ENCODE results near the gene CCP110.
A peak's percentile ranks its signal among the peaks of the same experiment; 100 is the strongest.

CCP110 gene

DNA sequence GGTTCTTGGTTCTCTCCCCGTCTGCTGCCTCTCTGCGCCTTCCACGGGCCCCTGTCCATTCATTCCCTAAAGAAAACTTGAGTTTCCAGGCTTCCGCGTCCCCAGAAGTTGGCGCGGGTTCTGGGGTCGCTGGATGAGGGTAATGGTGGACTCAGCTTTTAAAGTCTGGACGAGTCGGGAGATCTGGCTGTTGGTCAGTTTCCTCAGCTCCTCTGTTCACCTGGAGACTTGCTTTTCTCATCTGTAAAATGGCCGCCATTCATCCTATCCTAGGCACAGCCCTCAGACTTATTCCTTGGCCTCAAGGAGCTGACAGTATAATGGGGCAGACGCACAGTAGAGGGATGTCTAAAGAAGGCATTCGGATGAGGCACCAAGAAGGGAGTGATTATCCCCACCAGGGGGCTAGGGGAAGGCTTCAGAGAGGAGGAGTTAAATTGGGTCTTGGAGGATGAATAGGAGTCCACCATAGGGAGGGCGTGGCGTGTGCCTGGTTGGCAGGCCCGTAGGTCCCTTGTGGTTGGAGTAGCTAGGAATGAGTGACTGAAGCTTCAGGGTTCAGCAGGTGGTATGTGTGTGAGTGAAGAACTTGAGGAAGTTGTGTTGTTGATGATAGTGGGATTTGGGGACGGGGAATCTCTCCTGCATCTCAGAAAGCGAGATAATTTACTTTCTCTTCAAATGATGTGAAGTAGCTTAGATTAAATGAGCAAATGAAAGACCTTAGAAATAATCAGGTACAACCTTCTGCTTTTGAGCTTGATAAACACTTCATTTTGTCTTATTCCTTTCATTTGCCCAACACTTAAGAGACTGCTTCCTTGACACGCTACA lies 32.4 kb downstream of the CCP110 start:
- peak in 1 of 2 experiments; percentile 3 for DNase-seq

DNA sequence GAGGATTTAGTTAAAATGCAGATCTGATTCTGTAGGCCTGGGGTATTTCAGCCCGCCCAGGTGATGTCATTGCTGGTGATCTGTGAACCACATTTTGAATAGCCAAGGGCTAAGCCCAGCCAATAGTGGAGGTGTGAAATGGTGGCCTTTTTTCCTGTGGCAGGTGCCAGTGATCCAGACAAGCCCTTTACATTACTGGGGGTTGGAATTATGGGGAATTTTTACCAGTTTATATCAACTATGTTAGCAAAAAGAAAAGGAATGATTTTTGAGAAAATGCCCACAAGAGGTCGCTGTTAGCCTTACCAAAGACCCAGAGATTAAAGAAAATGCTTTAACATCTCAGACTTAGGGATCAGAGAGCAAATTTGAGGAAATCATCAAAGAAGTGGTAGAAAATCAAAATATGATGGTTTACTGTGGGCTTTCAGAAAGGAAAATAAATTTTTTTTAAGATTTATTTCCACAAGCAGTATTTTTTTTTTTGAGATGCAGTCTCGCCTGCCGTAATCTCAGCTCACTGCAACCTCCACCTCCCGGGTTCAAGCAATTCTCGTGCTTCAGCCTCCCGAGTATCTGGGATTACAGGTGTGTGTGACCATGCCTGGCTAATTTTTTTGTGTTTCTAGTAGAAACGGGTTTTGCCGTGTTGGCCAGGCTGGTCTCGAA lies 35.6 kb downstream of the CCP110 start:
- no peak for DNase-seq

- no peak for DNase-seq
Observed at GRCh38 chr16:19560078-19560477, 36.3 kb downstream of the CCP110 start.

GRCh38 chr16:19563377-19563776 lies 39.6 kb downstream of the CCP110 start:
- DNase-seq, result no peak

DNA sequence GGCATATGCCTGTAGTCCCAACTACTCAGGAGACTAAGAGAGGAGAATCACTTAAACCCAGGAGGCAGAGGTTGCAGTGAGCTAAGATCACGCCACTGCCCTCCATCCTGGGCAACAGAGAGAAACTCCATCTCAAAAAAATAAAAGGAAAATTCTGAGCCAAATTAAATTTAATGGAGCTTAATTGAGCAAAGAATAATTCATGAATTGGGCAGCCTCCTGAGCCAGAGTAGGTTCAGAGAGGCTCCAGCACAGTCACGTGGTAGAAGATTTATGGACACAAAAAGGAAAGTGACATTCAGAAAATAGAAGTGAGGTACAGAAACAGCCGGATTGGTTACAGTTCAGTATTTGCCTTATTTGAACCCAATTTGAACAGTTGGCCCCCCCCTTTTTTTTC lies 42.6 kb downstream of the CCP110 start:
- no peak for DNase-seq

- DNase-seq, result no peak
Observed at GRCh38 chr16:19567560-19567959, 43.8 kb downstream of the CCP110 start.

- no peak for DNase-seq
Observed at GRCh38 chr16:19573997-19574396, 50.3 kb downstream of the CCP110 start.

DNA sequence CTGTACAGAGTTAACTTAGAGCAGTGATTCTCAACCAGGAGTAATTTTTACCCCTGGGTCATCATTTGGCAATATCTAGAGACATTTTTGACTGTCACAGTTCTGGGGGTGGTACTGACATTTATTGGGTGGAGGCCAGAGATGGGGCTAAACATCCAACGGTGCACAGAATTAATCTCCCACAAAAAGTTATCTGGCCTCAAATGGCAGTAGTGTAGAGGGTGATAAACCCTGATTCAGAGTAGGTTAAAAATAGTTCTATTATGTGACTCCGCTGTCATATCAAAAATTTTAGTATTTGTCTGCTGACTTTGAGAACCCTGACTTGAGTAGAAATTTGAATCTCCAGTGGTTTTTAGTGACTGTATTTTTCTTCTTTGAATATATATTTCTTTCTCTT lies 50.9 kb downstream of the CCP110 start:
- no peak for DNase-seq

DNA sequence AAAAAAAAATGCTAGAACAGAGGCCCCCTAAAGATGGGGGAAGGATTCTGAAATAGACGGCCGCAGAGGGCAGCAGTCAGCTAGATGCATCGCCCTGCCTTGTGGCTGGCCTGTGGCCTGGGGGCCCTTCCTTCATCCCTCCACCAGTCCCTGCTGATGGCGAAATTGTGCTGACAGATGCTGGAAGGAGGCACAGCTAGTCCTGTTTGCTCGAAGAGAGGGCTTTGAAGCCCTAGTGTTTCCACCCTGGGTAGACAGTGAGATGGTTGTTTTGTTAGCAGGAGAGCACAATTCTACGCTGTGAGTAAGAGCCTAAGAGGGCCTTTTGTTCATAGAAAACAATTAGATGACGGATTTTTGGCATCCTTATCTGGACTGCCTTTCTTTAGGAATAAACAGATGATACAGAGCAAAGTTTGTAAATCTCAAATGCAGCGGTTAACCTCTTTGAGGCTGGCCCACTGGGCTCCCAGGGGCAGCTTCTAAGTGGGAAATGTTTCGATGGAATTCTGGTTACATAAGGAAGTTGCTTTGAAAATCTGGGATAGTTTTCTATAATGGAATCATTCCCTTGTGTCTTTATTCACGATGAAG lies 54.7 kb downstream of the CCP110 start:
- no peak for DNase-seq

- DNase-seq, result no peak
Observed at GRCh38 chr16:19582050-19582831, 58.5 kb downstream of the CCP110 start.

DNA sequence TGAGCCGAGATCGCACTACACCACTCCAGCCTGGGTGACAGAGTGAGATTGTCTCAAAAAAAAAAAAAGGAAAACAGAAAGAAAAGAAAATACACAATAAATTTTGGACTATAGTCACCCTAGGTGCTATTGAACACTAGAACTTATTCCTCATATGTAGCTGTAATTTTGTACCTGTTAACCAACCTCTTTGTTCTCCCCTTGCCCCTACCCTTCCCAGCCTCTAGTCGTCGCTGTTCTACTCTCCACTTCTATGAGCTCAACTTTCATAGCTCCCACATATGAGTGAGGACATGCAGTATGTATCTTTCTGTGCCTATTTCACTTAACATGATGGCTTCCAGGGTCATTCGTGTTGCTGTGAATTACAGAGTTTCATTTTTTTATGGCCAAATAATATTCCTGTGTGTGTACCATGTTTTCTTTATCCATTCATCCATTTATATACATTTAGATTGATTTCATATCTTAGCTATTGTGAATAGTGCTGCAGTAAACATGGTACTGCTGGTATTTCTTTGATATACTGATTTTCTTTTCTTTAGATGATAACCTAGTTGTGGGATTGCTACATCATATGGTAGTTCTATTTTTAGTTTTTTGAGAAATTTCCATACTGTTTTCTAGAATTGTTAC lies 60.0 kb downstream of the CCP110 start:
- DNase-seq, result peak in 1 of 2 experiments; percentile 6

DNA sequence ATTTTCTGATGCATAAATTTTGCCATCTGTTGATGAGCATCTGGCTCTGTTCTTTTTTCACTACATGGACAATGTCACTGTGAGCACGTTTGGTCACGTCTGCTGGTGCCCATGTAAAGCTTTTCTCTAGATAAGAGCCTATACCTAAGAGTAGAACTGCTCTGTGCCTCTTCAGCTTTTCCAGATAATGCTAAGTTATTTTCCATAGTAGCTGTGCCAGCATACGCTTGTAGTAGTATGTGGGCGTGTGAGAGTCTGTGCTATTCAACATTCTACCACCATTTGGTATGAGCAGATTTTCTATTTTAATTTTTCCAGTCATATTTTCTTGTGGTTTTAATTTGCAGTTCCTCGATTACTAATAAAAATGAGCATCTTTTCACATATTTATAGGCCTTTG lies 64.9 kb downstream of the CCP110 start:
- DNase-seq, result no peak

- DNase-seq, result no peak
Observed at GRCh38 chr16:19589106-19589505, 65.4 kb downstream of the CCP110 start.

- no peak for DNase-seq
Observed at GRCh38 chr16:19589771-19590302, 66.1 kb downstream of the CCP110 start.

DNA sequence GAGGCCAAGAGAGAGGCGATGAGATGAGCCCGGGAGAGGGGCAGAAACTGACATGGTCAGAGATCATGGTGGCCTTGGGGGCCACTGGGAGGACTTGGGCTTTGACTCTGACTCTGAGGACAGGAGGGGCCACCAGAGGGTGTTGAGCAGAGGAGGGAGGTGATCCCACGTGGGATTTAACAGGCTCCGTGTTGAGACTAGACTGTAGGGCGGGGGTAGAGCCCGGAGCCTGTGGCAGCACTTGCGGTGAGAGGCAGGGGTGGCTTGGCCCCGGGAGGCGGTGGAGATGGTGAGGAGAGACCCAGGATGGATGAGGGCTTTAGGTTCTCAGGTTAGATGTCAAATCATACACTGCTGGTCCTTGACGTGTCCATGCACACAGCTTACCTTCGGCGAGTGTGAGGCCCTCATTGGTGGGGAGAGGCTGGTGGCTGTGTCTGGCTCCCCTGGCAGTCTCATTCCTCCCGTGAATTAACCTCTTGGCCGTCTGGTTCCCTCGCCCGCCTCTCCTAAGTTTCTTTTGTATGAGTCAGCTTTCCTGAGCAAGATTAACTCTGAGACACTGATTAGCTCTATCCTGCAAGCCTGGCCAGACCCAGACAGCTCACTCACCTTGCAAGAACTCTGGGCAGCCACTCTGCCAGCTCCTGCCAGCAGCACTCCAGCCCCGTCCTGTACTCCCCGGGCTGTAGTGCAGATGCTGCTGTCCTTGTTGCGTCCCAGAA lies 71.5 kb downstream of the CCP110 start:
- no peak for DNase-seq

- no peak for DNase-seq
Observed at GRCh38 chr16:19598805-19599510, 75.2 kb downstream of the CCP110 start.

DNA sequence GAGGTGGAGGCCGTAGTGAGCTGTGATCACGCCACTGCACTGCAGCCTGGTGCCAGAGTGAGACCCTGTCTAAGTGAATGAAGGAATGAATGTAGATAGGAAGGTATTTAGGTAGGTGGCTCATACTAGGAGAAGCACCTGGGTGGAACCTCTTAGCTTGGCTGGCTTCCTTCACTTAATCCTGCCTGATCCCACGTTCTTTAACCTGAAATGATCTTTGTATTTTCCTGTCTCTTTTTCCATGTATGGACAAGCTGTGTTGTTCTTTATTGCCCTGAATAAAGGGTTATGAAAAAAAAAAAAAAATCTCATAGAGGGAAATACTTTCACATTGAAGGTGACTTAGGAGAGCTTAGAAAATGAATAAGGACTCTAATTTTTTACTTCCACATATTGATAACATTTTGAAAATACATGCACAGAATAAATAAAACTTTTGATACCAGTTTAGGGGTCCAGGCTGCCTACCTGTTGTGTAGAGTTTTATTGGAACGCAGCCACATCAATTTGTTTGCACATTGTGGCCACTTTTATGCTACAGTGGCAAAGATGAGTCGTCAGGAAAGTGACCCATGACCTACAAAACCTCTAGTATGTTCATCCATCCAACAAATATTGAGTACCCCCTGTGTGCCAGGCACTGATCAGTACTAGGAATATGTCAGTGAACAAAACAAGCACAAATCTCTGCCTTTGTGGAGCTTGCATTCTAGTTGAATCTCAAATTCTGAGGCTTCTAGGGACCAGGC lies 76.4 kb downstream of the CCP110 start:
- DNase-seq, result no peak

- DNase-seq, result peak in 1 of 2 experiments; percentile 2
Observed at GRCh38 chr16:19601083-19601976, 77.6 kb downstream of the CCP110 start.
